Stimulated activated CD8-positive, alpha-beta memory T cell treated with anti-CD3 and anti-CD28 coated beads, Interleukin-7, amount 100 ng/mL, for 24 hours (primary cell): ENCODE results near the gene RFESD.
"Not testable (repeated sequence)": the region's sequence is repeated elsewhere in the genome, so short reads cannot be mapped to it uniquely, and the experiment has no call there.

Source experiments
- DNase-seq: peaks from one replicate; pipeline ENCODE4 v3.0.0-alpha.2; 2020; ENCODE audit warnings: low read depth

The RFESD gene

DNA sequence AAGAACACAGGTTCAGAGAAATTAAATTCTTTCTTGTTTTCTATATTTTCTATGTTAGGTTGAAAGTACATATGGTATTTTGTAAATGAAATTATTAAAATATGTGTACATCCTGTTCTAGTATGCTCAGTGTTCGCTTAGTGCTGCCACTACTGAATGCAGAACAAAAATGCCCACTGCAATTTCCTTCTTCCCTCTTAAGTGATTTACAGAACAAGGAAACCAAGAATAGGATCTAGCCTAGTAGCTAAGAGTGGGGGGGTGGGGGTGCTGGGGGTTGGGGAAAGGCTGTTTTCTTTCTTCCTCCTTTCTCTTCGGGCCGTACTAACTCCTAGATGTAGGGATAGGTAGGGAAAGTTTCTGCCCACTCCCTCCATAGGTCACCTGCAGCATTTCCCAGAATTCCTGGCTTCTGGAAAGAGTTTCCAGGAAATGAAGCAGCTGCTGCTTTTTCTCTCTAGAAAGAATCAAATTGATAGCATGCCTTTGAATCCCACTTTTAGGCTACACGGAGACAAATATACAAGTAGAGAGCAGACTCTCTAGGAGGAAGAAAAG is 20.6 kb downstream of the RFESD start:
- no peak for DNase-seq

GRCh38 chr5:95667678-95668077 is 21.1 kb downstream of the RFESD start:
- no peak for DNase-seq

DNA sequence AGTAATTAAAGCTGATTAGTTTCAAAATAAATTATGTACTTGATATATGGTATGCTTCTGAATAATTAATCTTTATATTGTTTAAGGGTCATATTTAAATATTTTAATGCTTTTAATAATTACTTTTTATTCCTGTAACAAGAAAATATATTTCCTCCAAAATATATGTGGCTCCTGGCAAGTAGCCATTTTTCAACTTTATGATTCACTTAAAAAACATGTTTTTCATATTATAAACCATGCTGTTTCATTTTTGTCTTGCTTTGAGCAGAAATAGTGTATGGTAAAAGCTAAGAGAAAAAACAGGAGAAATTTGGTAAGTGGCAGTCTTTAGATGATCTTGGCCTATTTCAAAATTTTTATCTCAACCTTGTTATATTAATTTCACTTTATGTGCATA is 21.6 kb downstream of the RFESD start:
- no peak for DNase-seq

DNA sequence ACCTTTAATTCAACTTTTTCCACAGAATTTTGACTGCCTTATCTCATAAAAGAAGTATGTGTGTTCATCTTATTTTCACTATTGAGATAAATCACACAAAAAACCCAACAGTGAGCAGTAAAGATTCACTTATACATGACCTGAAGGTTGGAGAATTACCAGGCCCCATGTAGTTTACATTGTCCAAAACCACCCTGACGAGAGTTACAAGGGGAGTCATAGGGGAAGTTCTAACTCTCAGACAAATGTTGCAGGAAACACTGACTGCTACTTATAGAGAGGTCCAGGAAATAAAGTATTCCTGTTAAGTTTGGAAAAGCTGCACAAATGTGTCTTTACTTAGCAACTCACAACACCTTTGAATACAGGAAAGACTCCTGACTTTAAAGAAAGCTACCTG is 22.2 kb downstream of the RFESD start:
- DNase-seq = no peak

GRCh38 chr5:95669540-95669939 is 23.0 kb downstream of the RFESD start:
- DNase-seq = no peak

DNA sequence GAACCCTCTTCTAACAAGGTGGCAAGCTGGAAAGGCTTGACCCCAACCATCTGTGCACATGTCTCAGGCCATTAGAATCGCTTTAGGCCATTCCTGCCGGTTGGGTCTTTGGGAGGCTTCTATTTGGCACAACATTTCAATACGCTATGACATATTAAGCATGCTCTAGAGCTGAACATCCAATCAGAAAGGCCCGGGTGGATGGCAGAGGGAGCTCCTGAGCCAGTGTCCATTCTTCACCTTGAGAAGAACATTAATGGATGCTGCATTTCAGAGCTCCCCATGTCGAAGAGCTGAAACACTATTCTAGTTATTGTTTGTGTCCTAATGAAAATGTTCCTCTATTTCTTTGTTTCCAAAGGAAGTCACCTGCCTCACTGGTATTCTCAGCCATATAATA is 23.4 kb downstream of the RFESD start:
- no peak for DNase-seq

GRCh38 chr5:95670568-95670967 is 24.0 kb downstream of the RFESD start:
- no peak for DNase-seq

DNA sequence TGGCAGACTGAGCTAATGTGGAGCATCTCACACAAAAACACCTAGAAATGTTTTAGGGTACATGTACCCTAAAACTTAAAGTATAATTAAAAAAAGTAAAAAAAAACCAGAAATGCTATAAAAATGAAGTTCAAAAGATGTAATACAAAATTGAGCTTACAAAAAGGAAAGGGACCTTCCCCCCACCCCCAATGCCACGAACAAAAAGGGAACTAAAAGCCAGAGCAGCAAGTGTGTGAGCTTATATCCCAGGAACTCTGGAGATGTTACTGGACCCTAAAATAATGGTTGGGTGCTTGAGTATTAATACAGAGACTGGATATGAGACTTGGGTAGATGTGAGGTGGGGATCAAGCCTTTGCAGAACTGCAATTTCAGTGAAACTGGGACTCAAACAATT is 25.2 kb downstream of the RFESD start:
- no peak for DNase-seq

DNA sequence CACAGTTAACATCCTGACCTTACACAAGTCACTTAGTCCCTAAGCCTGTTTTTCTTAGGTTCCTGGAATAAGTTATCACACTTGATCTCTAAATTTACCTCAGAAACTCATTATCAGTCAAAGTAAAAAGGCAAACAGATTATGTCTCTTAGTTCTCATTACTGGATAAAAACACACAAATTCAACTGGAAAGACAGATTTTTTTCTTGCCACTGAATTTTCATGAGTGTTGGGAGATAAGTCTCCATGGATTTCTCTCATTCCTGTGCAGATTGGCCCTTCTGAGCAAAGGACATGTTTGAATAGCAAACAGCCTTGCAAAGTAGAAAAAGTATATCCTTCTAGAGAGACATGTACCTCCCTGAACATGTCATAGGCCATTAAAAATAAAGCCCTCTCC is 26.1 kb downstream of the RFESD start:
- no peak for DNase-seq

DNA sequence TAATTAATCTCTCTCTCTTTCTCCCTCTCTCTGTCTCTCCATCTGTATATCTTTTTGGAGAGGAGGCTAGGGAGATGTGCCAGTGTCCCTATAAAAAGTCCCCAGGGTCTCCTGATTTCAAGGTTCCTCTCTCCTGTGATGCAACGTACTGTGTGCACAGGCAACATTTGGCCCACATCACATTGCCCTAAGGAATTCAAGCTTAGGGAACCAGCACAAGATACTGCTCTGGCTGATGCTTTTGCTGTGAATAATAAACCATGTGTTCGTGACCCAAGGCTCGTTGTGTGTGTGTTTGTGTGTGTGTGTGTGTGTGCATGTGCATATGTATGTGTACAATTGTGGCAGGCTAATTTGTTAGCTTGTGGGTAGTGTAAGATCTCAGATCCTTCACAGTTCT is 26.5 kb downstream of the RFESD start:
- no peak for DNase-seq

- DNase-seq = no peak
These were observed 36.3 kb downstream of the RFESD start, which contains the start of gene SPATA9 for GRCh38 chr5:95682891-95683290. Gene SPATA9 (minus strand): TSS chr5:95682991. CDS start chr5:95682854, 137 bp downstream.

- no peak for DNase-seq
These were observed 37.8 kb downstream of the RFESD start for GRCh38 chr5:95684361-95684760.

GRCh38 chr5:95686651-95687050 is 40.1 kb downstream of the RFESD start:
- DNase-seq = no peak

DNA sequence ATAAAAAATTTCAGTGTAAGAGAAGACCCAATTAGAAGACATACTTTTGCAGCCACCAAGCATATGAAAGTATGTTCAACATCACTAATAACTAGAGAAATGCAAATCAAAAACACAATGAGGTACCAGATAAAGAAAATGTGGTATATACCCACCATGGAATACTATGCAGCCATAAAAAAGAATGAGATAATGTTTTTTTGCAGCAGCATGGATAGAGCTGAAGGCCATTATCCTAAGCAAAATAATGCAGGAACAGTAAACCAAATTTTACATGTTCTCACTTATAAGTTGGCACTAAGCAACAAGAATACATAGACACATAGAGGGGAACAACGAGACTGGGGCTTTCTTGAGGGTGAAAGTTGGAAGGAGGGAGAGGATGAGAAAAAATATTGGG is 43.1 kb downstream of the RFESD start:
- no peak for DNase-seq

GRCh38 chr5:95690333-95690732 is 43.8 kb downstream of the RFESD start:
- DNase-seq = no peak

GRCh38 chr5:95697781-95698681 is 51.5 kb downstream of the RFESD start:
- no peak for DNase-seq

- no peak for DNase-seq
These were observed 52.8 kb downstream of the RFESD start for GRCh38 chr5:95699337-95699736.

DNA sequence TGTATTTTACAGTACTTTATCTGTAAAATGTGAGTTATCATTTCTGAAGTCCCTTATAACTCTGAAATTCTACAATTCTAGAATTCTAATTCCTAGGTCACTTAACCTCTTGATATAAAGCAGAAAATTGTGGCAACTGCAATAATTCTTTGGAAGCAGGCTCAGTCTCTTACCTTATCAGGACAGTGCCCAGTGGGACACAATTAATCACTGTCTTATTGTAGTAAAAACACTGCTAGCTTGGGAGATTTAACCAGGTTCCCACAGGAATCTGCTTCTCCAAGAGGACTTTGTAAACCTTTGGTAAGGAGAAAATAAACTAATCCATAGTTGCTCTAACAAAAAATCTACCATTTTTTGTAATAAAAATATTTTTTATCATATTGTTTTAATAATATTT is 54.5 kb downstream of the RFESD start:
- DNase-seq = no peak

DNA sequence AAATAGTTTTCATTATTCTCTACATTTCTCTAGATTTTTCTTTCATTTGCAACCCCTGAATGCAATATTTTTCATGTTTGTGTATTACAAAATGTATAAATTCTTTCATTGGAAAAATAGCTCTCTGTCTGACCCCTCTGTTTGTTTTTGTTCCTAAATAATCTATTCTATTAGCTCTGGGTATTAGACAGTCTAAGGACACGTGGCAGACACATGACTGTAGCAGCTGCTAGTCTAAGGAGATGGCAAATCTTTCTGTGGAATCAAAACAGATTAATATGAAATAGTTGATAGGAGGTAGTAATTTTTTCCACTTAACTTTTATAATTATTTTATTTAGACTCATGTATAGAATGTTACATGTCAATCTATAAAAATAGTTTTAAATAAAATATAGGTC is 57.6 kb downstream of the RFESD start:
- DNase-seq = no peak

GRCh38 chr5:95706196-95706595 is 59.6 kb downstream of the RFESD start:
- DNase-seq = not testable (repeated sequence)

- no peak for DNase-seq
These were observed 60.5 kb downstream of the RFESD start for GRCh38 chr5:95707055-95707454.
